COR-L47 (cell line): Measurements from ENCODE around the gene CPXCR1.
"Not testable (repeated sequence)": the region's sequence is repeated elsewhere in the genome, so short reads cannot be mapped to it uniquely, and the experiment has no call there.

Experiments
- DNase-seq: peaks from one replicate; lab custom pipeline; 2025; lab: John Stamatoyannopoulos, UW

Gene CPXCR1

GRCh38 chrX:88746925-88747324, at the start of gene CPXCR1:
Gene CPXCR1 (plus strand): TSS chrX:88747225. CDS start chrX:88753415, 6,190 bp downstream.
- no peak for DNase-seq

GRCh38 chrX:88735835-88736234, 11.2 kb upstream of the CPXCR1 start:
- no peak for DNase-seq

GRCh38 chrX:88746215-88746614, 810 bp upstream of the CPXCR1 start:
- DNase-seq, result not testable (repeated sequence)

- DNase-seq, result not testable (repeated sequence)
Observed at GRCh38 chrX:88752339-88752738, 5.3 kb downstream of the CPXCR1 start.

GRCh38 chrX:88789825-88790224, 42.8 kb downstream of the CPXCR1 start:
- DNase-seq, result no peak
